ENCODE measurements around the gene NTN4.

Gene NTN4

GRCh38 chr12:95790033-95790916, at the start of gene NTN4:
Gene NTN4 (minus strand): TSS chr12:95790764. CDS start chr12:95790309, 455 bp downstream.
- DNase-seq (ENCODE audit: low read depth): no peak
- TF ChIP-seq CTCF (IDR thresholded peaks at IDR 0.05; ENCODE audit: low read length, missing control alignments): no peak

DNA sequence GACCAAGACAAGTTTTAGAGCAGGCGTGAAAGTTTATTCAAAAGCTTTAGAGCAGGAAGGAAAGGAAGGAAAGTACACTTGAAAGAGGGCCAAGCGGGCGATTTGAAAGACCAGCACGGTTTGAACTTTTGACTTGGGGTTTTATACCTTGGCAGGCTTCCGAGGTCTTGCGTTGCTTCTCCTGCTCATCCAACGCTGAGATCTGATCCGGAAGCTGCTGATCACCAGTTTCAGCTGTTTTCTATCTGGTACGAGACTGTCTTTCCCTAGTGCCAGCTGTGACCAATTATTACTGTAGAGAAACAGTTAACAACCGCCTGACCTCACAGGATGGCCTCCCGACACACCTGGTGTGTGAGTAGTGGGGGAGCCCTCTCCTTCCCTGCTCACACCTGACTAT, 47.6 kb upstream of the NTN4 start:
- no peak overlapping the region for H3K4me3 ChIP-seq (replicated peaks; ENCODE audit: low read depth, low read length)

More at GRCh38 chr12:95790033-95790916, at the start of gene NTN4:
- peak within 1 kb of the TSS; percentile 58 for H3K4me3 ChIP-seq (replicated peaks; ENCODE audit: low read depth, low read length)

GRCh38 chr12:95837240-95838038, 46.9 kb upstream of the NTN4 start:
- no peak for TF ChIP-seq CTCF (IDR thresholded peaks at IDR 0.05; ENCODE audit: low read length, missing control alignments)
- no peak overlapping the region for H3K4me3 ChIP-seq (replicated peaks; ENCODE audit: low read depth, low read length)

More for the DNA sequence above, 47.6 kb upstream of the NTN4 start:
- no peak for TF ChIP-seq CTCF (IDR thresholded peaks at IDR 0.05; ENCODE audit: low read length, missing control alignments)
- no peak for DNase-seq (ENCODE audit: low read depth)

GRCh38 chr12:95836630-95837239, 46.2 kb upstream of the NTN4 start:
- peak; percentile 27 for DNase-seq (ENCODE audit: low read depth)
- no peak for TF ChIP-seq CTCF (IDR thresholded peaks at IDR 0.05; ENCODE audit: low read length, missing control alignments)
- no peak overlapping the region for H3K4me3 ChIP-seq (replicated peaks; ENCODE audit: low read depth, low read length)

More at GRCh38 chr12:95837240-95838038, 46.9 kb upstream of the NTN4 start:
- no peak for DNase-seq (ENCODE audit: low read depth)

- peak; percentile 49 for DNase-seq (ENCODE audit: low read depth)
- no peak overlapping the region for H3K4me3 ChIP-seq (replicated peaks; ENCODE audit: low read depth, low read length)
- TF ChIP-seq CTCF (IDR thresholded peaks at IDR 0.05; ENCODE audit: low read length, missing control alignments): no peak
These were observed 45.6 kb upstream of the NTN4 start for GRCh38 chr12:95836185-95836609.

- no peak for TF ChIP-seq CTCF (IDR thresholded peaks at IDR 0.05; ENCODE audit: low read length, missing control alignments)
- H3K4me3 ChIP-seq (replicated peaks; ENCODE audit: low read depth, low read length): no peak overlapping the region
- DNase-seq (ENCODE audit: low read depth): no peak
These were observed 44.0 kb upstream of the NTN4 start for GRCh38 chr12:95834572-95834971.

All from fibroblast of pulmonary artery (primary cell).